Gastrocnemius medialis (tissue), 4 donors: Measurements from ENCODE around the gene CKAP5.

ENCODE experiments used
- POLR2A ChIP-seq, 2 donors: fragments of 450-650 bp; IDR thresholded peaks; one replicate each; pipeline ENCODE4 v1.6.1; 2017; ENCODE audit warnings: antibody characterized with exemption in 2 of 2, mild to moderate bottlenecking in 2 of 2, moderate library complexity in 2 of 2
- TF ChIP-seq, protein P1 (sequence below), 5 experiments: fragments of 450-650 bp in 3 of 5; fragments of 200-600 bp in 2 of 5; sonication (generic) in 2 of 5; IDR thresholded peaks in 4 of 5; conservative IDR thresholded peaks in 1 of 5; 1 replicate in 4 of 5; 2 replicates in 1 of 5; pipeline ENCODE4 v1.5.1; 2016 to 2019; ENCODE audit warnings: antibody characterized with exemption in 5 of 5, mild to moderate bottlenecking in 3 of 5, moderate library complexity in 3 of 5

DNA sequence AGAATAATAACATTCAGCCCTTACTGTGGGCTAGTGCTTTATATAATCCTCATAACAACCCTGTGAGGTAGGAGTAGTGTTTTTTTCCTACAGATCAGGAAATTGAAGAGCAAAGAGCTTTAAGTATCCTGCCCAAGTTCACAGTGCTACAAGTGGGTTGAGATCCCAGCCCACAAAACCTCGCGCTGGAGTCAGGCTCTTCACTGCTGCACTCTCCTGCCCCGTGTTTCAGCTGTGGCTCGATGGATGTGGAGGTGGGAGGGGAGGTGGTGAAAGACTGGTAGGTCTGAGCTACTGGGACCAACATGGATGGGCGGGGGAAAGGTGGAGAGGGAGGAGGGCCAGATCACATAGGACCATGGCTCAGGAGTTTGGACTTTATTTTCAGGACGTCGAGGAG is 139.2 kb downstream of the CKAP5 start:
- TF ChIP-seq, protein P1, sequence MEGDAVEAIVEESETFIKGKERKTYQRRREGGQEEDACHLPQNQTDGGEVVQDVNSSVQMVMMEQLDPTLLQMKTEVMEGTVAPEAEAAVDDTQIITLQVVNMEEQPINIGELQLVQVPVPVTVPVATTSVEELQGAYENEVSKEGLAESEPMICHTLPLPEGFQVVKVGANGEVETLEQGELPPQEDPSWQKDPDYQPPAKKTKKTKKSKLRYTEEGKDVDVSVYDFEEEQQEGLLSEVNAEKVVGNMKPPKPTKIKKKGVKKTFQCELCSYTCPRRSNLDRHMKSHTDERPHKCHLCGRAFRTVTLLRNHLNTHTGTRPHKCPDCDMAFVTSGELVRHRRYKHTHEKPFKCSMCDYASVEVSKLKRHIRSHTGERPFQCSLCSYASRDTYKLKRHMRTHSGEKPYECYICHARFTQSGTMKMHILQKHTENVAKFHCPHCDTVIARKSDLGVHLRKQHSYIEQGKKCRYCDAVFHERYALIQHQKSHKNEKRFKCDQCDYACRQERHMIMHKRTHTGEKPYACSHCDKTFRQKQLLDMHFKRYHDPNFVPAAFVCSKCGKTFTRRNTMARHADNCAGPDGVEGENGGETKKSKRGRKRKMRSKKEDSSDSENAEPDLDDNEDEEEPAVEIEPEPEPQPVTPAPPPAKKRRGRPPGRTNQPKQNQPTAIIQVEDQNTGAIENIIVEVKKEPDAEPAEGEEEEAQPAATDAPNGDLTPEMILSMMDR (IDR thresholded peaks at IDR 0.05 in 4 of 5, conservative IDR thresholded peaks at IDR 0.05 in 1 of 5): no peak
- TF ChIP-seq POLR2A (IDR thresholded peaks at IDR 0.05): no peak
